ENCODE data around the gene PLA2G2E. TPM values are rescaled to one million over a fixed set of nuclear protein-coding genes. Genes with fewer than 3 reads are reported as not detected.
"Not testable (repeated sequence)": the region's sequence is repeated elsewhere in the genome, so short reads cannot be mapped to it uniquely, and the experiment has no call there.

The PLA2G2E gene
- total RNA-seq, 2 donors from 2014 or later = not detected

- Histone ChIP-seq H3K36me3 (no peaks in the 10 kb centered on the region), H3K9ac (ENCODE audit: low read depth in 2 of 2, low read length in 2 of 2) (no peak overlapping the region), H3K9me3 (no peaks in the 10 kb centered on the region), H3K4me3 (no peak overlapping the region), H3K27ac (no peak overlapping the region), H3K4me1 (no peaks in the 10 kb centered on the region), H3K27me3 (no peaks in the 10 kb centered on the region)
- TF ChIP-seq, protein P1, sequence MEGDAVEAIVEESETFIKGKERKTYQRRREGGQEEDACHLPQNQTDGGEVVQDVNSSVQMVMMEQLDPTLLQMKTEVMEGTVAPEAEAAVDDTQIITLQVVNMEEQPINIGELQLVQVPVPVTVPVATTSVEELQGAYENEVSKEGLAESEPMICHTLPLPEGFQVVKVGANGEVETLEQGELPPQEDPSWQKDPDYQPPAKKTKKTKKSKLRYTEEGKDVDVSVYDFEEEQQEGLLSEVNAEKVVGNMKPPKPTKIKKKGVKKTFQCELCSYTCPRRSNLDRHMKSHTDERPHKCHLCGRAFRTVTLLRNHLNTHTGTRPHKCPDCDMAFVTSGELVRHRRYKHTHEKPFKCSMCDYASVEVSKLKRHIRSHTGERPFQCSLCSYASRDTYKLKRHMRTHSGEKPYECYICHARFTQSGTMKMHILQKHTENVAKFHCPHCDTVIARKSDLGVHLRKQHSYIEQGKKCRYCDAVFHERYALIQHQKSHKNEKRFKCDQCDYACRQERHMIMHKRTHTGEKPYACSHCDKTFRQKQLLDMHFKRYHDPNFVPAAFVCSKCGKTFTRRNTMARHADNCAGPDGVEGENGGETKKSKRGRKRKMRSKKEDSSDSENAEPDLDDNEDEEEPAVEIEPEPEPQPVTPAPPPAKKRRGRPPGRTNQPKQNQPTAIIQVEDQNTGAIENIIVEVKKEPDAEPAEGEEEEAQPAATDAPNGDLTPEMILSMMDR (IDR thresholded peaks at IDR 0.05) = no peak
- no peak for DNase-seq
- intact Hi-C loops (cut with DNase I) = no loop called here
Measured at GRCh38 chr1:19932866-19933265, 9.4 kb upstream of the PLA2G2E start.

GRCh38 chr1:19927130-19927421 lies 3.7 kb upstream of the PLA2G2E start:
- H3K27ac ChIP-seq; H3K9ac ChIP-seq (ENCODE audit: low read depth in 2 of 2, low read length in 2 of 2); H3K36me3 ChIP-seq; H3K27me3 ChIP-seq; H3K9me3 ChIP-seq; H3K4me3 ChIP-seq; H3K4me1 ChIP-seq; DNase-seq; intact Hi-C loops (cut with DNase I): not testable (repeated sequence)

GRCh38 chr1:19926296-19927129 lies 3.1 kb upstream of the PLA2G2E start:
- no peak for DNase-seq
- H3K27ac ChIP-seq = no peak overlapping the region
- H3K4me1 ChIP-seq = no peaks in the 10 kb centered on the region
- no peak overlapping the region for H3K4me3 ChIP-seq
- no peaks in the 10 kb centered on the region for H3K36me3 ChIP-seq
- no peaks in the 10 kb centered on the region for H3K9me3 ChIP-seq
- TF ChIP-seq, protein P1 (IDR thresholded peaks at IDR 0.05) = no peak
- no peak overlapping the region for H3K9ac ChIP-seq (ENCODE audit: low read depth in 2 of 2, low read length in 2 of 2)
- H3K27me3 ChIP-seq = no peaks in the 10 kb centered on the region
- intact Hi-C loops (cut with DNase I) = no loop called here

DNA sequence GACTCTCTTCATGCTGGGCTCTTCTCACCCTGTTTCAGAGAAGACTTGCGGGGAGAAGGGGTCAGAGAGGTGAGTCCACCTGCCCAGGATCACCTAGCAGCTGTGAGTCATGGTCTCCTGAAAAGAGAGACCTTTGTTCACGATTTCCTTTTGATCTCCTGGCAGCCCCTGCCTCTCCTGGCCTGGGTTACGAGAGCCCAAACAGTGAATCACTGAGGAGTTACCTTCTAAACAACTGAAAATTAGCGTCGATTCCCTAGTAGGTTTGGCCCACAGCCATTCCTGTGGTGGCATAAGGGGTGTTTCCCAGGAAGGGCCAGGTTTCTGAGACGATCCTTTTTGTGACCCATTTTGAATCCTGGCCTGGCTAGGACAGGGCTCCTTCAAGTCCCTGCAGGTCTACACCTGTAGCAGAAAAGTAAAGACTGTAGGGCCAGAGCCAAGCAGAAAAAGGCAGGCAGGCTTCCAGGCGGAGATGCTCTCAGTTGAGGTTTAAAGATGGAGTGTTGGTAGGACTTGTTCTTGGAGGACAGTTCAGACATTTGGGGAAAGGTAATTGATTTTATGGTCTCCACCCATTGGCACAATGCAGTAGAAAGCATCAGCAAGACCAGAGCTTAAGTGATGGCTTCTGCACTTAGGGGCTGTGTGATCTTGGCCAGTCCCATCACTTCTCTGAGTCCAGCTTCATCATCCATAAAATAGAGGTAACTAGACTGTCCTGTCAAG lies 2.1 kb upstream of the PLA2G2E start:
- H3K4me3 ChIP-seq = no peak overlapping the region
- no peaks in the 10 kb centered on the region for H3K9me3 ChIP-seq
- H3K9ac ChIP-seq (ENCODE audit: low read depth in 2 of 2, low read length in 2 of 2) = no peak overlapping the region
- H3K36me3 ChIP-seq = no peaks in the 10 kb centered on the region
- no peak overlapping the region for H3K27ac ChIP-seq
- DNase-seq = no peak
- H3K4me1 ChIP-seq = no peaks in the 10 kb centered on the region
- H3K27me3 ChIP-seq = no peaks in the 10 kb centered on the region
- intact Hi-C loops (cut with DNase I) = no loop called here
- TF ChIP-seq, protein P1 (IDR thresholded peaks at IDR 0.05) = no peak

GRCh38 chr1:19923953-19924346 lies 533 bp upstream of the PLA2G2E start:
- H3K27me3 ChIP-seq = no peaks in the 10 kb centered on the region
- no peak overlapping the region for H3K4me3 ChIP-seq
- DNase-seq = no peak
- TF ChIP-seq, protein P1 (IDR thresholded peaks at IDR 0.05) = no peak
- no peak overlapping the region for H3K9ac ChIP-seq (ENCODE audit: low read depth in 2 of 2, low read length in 2 of 2)
- H3K9me3 ChIP-seq = no peaks in the 10 kb centered on the region
- H3K4me1 ChIP-seq = no peaks in the 10 kb centered on the region
- no peak overlapping the region for H3K27ac ChIP-seq
- intact Hi-C loops (cut with DNase I) = loop anchor here (5.0 kb wide), 1 partner anchor 573 kb away; no protein-coding TSS in a partner anchor
- H3K36me3 ChIP-seq = no peaks in the 10 kb centered on the region
